Glomerular endothelial cell (primary cell): ENCODE data around the gene KPNA2. TPM values are rescaled to one million over a fixed set of nuclear protein-coding genes. Genes with fewer than 3 reads are reported as not detected.
A peak's percentile ranks its signal among the peaks of the same experiment; 100 is the strongest.
"Not testable (repeated sequence)": the region's sequence is repeated elsewhere in the genome, so short reads cannot be mapped to it uniquely, and the experiment has no call there.

Experiments used
- DNase-seq: peaks from one replicate; pipeline ENCODE4 v3.0.0-alpha.2; 2011; ENCODE audit warnings: low read depth, low spot score; ENCODE audit errors: extremely low read depth
- total RNA-seq: library from RNA; depleted of rRNA; stranded (reverse); fragments of >200 nt; gene quantifications from 2 replicates; pipeline ENCODE4 v1.2.3, GENCODE V29; 2015

KPNA2 gene
- 179 and 229 TPM in 2 replicates for total RNA-seq

GRCh38 chr17:68035523-68036303 is at the start of gene KPNA2:
KPNA2 (plus strand) TSS chr17:68035735; CDS start chr17:68037133, 1,398 bp downstream.
- peak; percentile 90 for DNase-seq

DNA sequence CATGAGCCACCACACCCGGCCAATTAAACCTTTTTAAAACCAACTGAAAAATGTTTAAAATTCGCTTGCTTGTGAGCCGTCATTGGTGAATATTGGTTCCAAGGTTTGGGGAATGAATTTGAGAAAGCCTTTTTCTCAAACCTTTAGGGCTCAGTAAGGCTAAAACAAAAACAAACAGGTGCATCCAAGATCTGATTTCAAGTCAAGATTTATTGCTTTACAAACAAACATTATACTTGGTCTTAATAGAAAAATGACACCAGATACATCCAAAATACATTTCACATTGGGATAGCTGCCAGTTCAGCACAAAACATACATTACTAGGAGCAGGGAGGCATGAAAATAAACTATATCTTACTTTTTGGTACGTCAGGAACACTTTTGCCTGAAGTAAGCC is 44.6 kb upstream of the KPNA2 start:
- DNase-seq = no peak

GRCh38 chr17:67992548-67993152 is 42.9 kb upstream of the KPNA2 start:
- no peak for DNase-seq

GRCh38 chr17:67993153-67993997 is 42.2 kb upstream of the KPNA2 start:
- no peak for DNase-seq

- no peak for DNase-seq
Measured at GRCh38 chr17:67993998-67994361, 41.6 kb upstream of the KPNA2 start.

DNA sequence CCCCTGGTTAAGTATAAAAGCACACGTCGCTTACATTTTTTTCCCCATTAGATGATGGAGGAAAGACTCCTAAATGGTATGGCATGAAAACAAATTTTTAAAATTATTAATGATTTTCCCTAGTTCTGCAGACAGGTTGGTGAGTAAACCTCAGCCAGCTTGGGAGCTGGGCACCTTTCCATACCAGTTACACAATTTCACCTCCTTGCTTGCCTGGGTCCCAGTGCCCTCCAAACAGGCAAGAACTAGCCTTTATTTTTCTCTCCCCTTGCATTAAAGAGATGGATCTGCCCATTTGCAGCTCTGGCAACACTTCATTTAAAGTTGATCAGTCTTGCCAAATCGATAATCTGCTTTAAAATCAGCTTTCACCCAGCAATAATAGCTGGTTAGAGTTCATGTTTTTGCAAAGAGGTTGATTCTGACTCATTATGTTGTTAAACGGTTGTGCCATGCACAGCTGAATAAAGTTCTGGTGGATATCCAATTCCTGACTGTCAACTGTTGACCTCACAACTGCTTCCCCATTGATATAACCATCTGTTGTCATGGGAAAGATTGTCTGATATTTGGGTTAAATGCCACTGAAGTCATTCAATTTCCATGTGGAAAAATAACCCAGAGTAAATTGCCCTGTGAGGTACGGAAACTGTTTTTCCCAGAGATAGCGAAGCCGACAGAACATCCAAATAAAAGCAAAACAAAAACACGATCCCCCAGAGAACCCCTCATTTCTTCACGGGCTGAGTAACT is 40.5 kb upstream of the KPNA2 start:
- DNase-seq = peak; percentile 73

GRCh38 chr17:67995570-67996263 is 39.8 kb upstream of the KPNA2 start:
- no peak for DNase-seq

- not testable (repeated sequence) for DNase-seq
Measured at GRCh38 chr17:67996301-67997171, 39.0 kb upstream of the KPNA2 start, which contains the start of gene C17orf58. C17orf58 (minus strand) TSS chr17:67996469; CDS start chr17:67996198, 271 bp downstream.

GRCh38 chr17:67998466-67998865 is 37.1 kb upstream of the KPNA2 start:
- no peak for DNase-seq

- DNase-seq = no peak
Measured at GRCh38 chr17:67999291-67999911, 36.1 kb upstream of the KPNA2 start.

GRCh38 chr17:68004201-68004600 is 31.3 kb upstream of the KPNA2 start:
- DNase-seq = no peak

GRCh38 chr17:68006797-68007196 is 28.7 kb upstream of the KPNA2 start:
- DNase-seq = no peak

DNA sequence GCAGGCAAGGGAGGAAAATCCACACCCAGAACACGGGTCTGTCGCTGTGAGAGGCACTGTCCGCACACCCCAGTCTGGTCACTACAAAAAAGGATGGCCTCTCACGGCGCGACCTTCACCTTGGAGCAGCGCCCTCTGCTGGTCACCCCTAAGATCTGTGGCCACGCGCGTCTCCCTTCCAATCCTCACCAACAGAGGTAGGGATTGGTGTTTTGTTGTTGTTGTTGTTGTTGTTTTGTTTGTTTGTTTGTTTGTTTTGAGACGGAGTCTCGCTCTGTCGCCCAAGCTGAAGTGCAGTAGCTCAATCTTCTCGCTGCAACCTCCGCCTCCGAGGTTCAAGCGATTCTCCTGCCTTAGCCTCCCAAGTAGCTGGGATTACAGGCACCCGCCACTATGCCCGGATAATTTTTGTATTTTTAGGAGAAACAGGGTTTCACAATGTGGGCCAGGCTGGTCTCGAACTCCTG is 24.3 kb upstream of the KPNA2 start:
- DNase-seq = no peak

DNA sequence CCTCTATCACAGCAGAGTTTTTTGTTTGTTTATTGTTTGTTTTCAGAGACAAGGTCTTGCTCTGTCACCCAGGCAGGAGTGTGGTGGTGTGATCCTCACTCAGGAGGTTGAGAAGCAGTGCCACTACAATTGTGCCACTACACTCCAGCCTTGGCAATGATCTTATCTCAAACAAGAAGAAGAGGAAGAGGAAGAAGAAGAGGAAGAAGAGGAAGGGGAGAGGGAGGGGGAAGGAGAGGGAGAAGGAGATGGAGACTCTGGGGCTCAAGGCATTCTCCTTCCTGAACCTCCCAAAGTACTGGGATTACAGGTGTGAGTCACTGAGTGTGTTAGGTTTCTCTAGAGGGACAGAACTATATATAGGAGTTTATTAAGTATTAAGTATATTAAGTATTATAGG is 22.1 kb upstream of the KPNA2 start:
- DNase-seq = no peak

- DNase-seq = no peak
Measured at GRCh38 chr17:68015081-68015723, 20.3 kb upstream of the KPNA2 start.

DNA sequence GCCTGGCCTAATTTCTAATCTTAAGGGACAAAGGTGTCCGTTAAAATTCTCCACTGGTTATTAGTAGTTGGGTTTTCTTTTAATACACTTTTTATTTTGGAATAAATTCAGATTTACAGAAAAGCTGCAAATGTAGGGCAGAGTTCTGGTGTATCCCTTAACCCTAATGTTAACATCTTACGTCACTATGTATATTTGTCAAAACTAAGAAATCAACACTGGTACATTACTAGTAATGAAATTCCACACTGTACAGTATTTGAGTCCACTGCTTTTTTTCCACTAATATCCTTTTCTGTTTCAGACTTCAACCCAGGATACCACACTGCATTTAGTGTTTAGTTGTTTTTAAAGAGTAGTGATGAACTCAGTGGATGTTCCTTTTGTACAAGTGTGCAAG is 18.7 kb upstream of the KPNA2 start:
- no peak for DNase-seq

- not testable (repeated sequence) for DNase-seq
Measured at GRCh38 chr17:68018493-68018892, 17.0 kb upstream of the KPNA2 start.

DNA sequence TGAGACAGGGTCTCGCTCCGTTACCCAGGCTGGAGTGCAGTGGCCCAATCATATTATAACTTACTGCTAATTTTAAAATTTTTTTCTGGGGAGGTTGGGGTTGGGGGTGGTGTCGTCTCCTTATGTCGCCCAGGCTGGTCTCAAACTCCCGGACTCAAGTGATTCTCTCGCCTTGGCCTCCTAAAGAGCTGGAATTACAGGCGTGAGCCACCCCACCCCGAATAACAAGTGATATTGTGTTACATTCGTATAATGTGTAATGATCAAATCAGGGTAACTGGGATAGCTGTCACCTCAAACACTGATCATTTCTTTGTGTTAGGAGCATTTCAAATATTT is 16.2 kb upstream of the KPNA2 start:
- no peak for DNase-seq
